ENCODE data around the gene PHACTR1. TPM values are rescaled to one million over a fixed set of nuclear protein-coding genes. Genes with fewer than 3 reads are reported as not detected.

Gene PHACTR1
- total RNA-seq, 2 experiments from 2014 or later: 0.47 to 0.61 TPM

DNA sequence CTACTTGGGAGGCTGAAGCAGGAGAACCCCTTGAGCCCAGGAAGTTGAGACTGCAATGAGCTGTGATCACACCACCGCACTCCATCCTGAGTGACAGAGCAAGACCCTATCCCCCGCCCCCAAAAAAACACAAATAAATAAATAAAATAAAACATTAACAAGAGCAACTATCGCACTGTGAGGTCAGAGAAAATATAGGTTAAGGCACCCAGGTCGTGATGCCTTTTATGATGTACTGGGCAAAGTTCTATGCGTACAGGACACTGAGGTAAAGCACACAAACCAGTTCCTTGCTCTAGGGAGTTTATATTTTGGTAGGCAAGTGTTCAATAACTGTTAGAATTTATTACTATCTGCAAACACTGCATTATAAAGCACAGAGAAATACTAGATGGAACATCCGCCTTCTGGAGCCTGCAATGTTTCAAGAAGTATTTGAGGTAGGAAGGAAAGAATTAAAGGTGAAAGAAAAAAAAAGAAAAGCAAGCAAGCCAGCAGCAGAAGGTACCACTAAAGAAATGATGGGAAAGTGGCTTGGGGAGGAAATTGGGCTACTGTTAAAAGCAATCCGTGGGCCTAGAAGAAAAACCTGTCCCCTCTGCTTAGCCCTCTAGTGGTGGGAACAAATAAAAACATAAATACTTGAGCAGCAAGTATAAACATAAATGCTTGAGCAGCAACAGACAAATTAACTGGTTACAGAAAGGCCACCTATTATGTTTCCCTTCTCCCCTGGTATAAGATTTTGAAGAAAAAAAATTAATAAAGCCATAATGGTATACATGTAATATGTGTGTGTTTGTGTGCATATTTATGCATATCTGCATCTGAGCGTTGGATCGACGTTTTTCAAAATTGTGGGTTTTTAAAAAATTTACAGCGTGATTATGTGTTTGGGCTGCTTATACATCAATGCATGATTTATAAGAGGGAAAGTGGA, 128.0 kb downstream of the PHACTR1 start:
- Mint-ChIP-seq H3K36me3 (ENCODE audit: low read depth) (no peaks in the 10 kb centered on the region), H3K4me3 (no peak overlapping the region), H3K9me3 (ENCODE audit: insufficient read depth) (no peaks in the 10 kb centered on the region), H3K27me3 (ENCODE audit: low read depth) (peaks cover 3% of the 10 kb centered on the region), H3K27ac (no peak overlapping the region), H3K4me1 (ENCODE audit: low read depth) (no peaks in the 10 kb centered on the region)
- ATAC-seq: no peak
- ChIA-PET POLR2A (no interaction called here), CTCF (interaction anchor here (0.7 kb wide), 1 partner anchor 26 kb away, joined by 3 read pairs; no protein-coding TSS in a partner anchor)
- no peak for DNase-seq

DNA sequence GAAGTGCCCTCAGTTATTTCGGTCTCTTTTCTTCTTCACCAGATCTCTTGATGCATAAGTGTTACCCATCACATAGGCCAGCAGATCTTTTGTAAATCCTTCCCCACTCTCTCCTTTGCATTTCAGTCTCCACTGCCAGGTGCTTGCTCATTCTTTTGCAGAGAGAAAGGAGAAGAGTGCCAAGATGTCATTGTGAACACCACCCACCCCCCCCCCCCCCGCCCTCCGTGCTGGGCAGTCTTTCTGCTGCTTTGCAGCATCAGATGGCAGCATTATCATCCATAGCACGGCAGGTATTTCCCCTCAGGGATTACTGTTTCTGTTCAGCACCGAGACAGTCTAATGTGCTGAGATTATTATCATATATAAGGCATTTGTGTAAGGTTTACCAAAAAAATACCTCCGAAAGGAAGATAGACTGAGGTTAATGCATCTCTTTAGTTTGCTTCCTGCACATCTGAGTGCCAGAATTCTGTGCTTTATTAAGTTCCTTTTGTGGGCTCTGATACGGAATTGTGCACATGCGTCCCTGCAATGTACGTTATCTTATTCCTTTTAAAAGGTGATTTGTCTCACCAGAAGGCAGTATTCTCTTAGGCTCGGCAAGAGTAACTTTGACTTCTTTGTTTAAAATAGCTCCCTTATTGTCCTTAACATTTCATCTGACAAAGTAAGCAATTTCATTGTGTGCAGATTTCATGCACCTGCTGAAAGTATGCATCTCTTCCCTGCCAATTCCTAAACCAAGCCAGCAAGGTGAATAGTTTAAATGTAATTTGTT, 128.8 kb downstream of the PHACTR1 start:
- DNase-seq (no peak), ATAC-seq (no peak)
- Mint-ChIP-seq H3K27me3 (ENCODE audit: low read depth) (peaks cover 3% of the 10 kb centered on the region), H3K36me3 (ENCODE audit: low read depth) (no peaks in the 10 kb centered on the region), H3K9me3 (ENCODE audit: insufficient read depth) (no peaks in the 10 kb centered on the region), H3K27ac (no peak overlapping the region), H3K4me1 (ENCODE audit: low read depth) (no peaks in the 10 kb centered on the region), H3K4me3 (no peak overlapping the region)
- ChIA-PET POLR2A (no interaction called here), CTCF (interaction anchor here (1.3 kb wide), 1 partner anchor 66 kb away, joined by 3 read pairs; no protein-coding TSS in a partner anchor)

DNA sequence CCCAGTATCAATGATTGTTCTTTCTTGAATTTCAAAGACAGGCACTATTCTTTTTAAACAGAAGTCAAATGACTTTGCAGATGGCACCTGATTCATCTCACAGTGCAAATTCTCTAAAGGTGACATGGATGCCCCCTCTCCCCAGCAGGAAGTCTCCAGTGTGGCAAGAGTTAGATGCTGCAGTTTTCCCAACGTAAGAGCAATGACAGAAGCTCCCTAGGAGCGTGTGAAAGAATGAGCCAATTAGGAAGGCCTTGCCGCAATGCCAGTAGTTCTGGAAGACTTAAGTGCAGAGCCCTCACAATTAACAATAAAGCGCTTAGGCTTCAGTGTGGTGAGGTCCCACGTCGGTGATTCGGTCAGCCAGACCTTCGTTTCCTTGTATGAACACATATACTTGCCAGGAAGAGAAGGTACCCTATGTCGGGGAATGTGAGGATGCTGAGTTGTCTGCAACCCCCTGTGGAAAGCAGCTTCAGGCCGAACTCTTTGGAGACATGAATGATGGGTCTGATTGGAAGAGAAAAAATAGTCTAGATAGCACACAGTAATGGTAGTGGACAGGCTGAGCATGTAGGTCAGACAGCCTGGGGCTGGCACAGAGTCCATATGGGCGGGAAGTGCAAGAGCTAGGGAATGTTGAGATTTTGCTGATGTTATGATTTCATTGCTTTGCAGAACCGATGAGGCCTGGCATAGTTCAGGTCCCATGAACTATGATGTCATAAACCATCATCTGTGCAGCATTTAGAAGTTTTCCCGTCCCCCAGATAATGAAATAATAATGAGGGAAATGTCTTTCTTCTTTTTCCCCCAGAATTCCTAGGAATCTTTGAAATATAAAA, 132.6 kb downstream of the PHACTR1 start:
- H3K4me1 Mint-ChIP-seq (ENCODE audit: low read depth): no peaks in the 10 kb centered on the region
- POLR2A ChIA-PET: no interaction called here
- no peak for DNase-seq
- H3K27me3 Mint-ChIP-seq (ENCODE audit: low read depth): no peaks in the 10 kb centered on the region
- CTCF ChIA-PET: no interaction called here
- no peaks in the 10 kb centered on the region for H3K9me3 Mint-ChIP-seq (ENCODE audit: insufficient read depth)
- ATAC-seq: no peak
- H3K36me3 Mint-ChIP-seq (ENCODE audit: low read depth): no peaks in the 10 kb centered on the region
- no peak overlapping the region for H3K4me3 Mint-ChIP-seq
- no peak overlapping the region for H3K27ac Mint-ChIP-seq

DNA sequence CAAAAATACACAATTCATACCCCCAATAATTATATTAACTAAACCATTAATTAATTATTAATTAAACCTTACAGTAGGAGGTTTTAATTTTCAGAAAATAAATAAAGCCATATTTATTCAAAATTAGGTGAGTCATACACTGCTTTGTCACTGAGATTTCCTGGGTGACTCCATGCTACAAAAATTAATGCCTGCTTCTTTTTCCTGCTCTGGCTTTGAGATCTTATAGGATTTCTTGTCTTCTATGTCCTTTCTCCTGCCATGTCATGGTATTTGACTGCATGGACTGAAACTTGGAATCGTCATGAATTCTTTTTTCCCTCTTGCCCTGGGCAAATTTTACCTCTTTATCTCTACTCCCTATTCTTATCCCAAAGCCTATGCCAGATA, 133.2 kb downstream of the PHACTR1 start:
- H3K9me3 Mint-ChIP-seq (ENCODE audit: insufficient read depth): no peaks in the 10 kb centered on the region
- no peaks in the 10 kb centered on the region for H3K4me1 Mint-ChIP-seq (ENCODE audit: low read depth)
- no peak overlapping the region for H3K4me3 Mint-ChIP-seq
- H3K27me3 Mint-ChIP-seq (ENCODE audit: low read depth): no peaks in the 10 kb centered on the region
- no peaks in the 10 kb centered on the region for H3K36me3 Mint-ChIP-seq (ENCODE audit: low read depth)
- H3K27ac Mint-ChIP-seq: no peak overlapping the region
- ChIA-PET POLR2A (no interaction called here), CTCF (no interaction called here)
- DNase-seq (no peak), ATAC-seq (no peak)

DNA sequence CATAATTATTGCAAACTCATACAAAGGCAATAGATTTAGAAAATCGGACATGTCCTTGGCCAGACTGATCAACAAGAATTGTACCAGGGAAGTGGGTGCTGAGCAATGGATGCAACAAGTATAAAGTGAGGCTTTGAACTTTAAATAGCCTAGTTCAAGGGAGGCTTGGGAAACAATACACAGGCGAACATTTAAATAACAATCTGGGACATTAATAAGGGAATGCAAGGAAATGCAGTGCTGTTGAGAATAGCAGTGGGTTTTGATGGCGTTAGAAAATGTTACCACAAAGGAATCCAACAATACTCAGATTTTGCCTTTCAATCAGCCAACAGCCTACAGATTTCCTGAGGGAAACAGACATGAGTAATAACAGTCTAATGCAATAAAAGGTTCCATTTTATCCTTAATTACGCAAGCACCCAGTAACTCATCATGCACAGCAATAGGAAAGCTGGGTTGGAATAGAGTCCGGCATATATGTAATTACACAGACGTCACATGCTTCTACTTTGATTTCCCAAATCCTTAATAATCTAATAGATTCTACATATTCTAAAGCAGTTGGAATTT, 134.6 kb downstream of the PHACTR1 start:
- no peak overlapping the region for H3K27ac Mint-ChIP-seq

DNA sequence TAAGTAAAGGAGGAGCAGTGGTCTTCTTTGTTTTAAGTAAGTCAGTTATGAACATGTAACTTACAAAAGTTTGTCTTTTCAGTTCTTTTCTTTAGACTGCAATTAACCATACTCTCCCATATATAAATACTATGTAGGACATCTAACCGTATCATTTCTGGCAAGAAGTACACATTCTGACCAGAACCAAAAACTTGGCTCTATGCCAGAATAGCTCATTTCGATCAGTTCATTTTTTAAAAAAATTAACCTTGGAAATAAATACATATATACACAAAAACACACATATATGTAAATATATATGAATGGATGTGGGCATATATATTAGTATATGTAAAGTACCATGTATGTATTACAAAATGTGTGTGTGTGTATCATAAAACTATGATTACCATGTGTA, 145.0 kb downstream of the PHACTR1 start:
- Mint-ChIP-seq H3K27ac (no peak overlapping the region), H3K27me3 (ENCODE audit: low read depth) (no peaks in the 10 kb centered on the region), H3K36me3 (ENCODE audit: low read depth) (no peaks in the 10 kb centered on the region), H3K4me3 (no peak overlapping the region), H3K4me1 (ENCODE audit: low read depth) (no peaks in the 10 kb centered on the region), H3K9me3 (ENCODE audit: insufficient read depth) (no peaks in the 10 kb centered on the region)
- no peak for DNase-seq
- ChIA-PET CTCF (no interaction called here), POLR2A (no interaction called here)
- ATAC-seq: no peak

More for the DNA sequence above, 134.6 kb downstream of the PHACTR1 start:
- no peaks in the 10 kb centered on the region for H3K27me3 Mint-ChIP-seq (ENCODE audit: low read depth)
- H3K36me3 Mint-ChIP-seq (ENCODE audit: low read depth): no peaks in the 10 kb centered on the region
- POLR2A ChIA-PET: no interaction called here
- DNase-seq (no peak), ATAC-seq (no peak)
- H3K9me3 Mint-ChIP-seq (ENCODE audit: insufficient read depth): no peaks in the 10 kb centered on the region
- no peak overlapping the region for H3K4me3 Mint-ChIP-seq
- CTCF ChIA-PET: no interaction called here
- H3K4me1 Mint-ChIP-seq (ENCODE audit: low read depth): no peaks in the 10 kb centered on the region

DNA sequence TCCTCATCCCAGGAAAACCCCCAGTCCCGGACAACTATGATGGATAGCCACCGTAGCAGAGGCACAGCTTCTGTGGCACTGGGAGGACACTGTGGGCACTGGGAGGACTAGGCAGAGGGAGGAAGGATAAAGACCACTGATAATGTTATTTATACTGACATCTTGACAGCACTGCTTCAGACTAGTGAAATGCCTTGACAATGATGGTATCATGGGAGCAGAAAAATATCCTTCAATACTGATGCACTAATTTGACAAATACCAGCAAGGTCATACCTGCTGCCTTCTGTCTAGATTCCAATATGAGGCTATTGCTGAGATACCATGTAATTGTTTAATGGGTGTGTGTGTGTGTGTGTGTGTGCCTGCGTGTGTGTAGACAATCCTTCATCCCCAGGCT, 148.6 kb downstream of the PHACTR1 start:
- ATAC-seq (no peak), DNase-seq (no peak)
- ChIA-PET POLR2A (no interaction called here), CTCF (interaction anchor here (1.0 kb wide), 1 partner anchor 21 kb away, joined by 3 read pairs; no protein-coding TSS in a partner anchor)
- Mint-ChIP-seq H3K4me1 (ENCODE audit: low read depth) (no peaks in the 10 kb centered on the region), H3K4me3 (no peak overlapping the region), H3K9me3 (ENCODE audit: insufficient read depth) (no peaks in the 10 kb centered on the region), H3K27ac (no peak overlapping the region), H3K27me3 (ENCODE audit: low read depth) (no peaks in the 10 kb centered on the region), H3K36me3 (ENCODE audit: low read depth) (no peaks in the 10 kb centered on the region)

DNA sequence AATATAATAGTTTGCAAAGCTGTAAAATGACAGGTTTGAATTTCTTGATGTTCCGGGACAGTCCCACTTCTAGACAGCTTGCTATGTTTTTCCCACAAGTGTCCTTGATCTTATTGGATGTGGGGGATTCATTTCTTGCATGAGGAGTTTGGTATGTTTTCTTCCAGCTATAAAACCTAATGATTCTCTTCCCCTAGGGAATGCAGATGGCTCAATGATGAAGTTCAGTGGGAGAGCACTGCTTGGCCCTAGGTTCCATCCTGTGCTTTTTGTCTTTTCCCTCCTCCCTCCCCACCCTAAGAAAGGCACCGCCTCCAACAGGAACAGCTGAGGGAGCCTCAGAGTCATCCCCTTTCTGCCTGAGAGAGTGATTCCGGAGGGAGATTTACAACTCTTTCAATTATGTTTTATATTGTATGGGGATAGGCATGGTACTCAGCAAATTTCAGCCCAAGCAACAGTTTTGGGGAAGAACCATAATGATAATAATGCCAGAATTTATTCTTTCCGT, 149.2 kb downstream of the PHACTR1 start:
- ATAC-seq (no peak), DNase-seq (no peak)
- no peaks in the 10 kb centered on the region for H3K36me3 Mint-ChIP-seq (ENCODE audit: low read depth)
- CTCF ChIA-PET: interaction anchor here (1.0 kb wide), 1 partner anchor 22 kb away, joined by 3 read pairs; no protein-coding TSS in a partner anchor
- no peaks in the 10 kb centered on the region for H3K4me1 Mint-ChIP-seq (ENCODE audit: low read depth)
- H3K27me3 Mint-ChIP-seq (ENCODE audit: low read depth): no peaks in the 10 kb centered on the region
- no peak overlapping the region for H3K4me3 Mint-ChIP-seq
- H3K9me3 Mint-ChIP-seq (ENCODE audit: insufficient read depth): no peaks in the 10 kb centered on the region
- POLR2A ChIA-PET: interaction anchor here (0.9 kb wide), 1 partner anchor 10 kb away, joined by 3 read pairs; no protein-coding TSS in a partner anchor
- no peak overlapping the region for H3K27ac Mint-ChIP-seq

DNA sequence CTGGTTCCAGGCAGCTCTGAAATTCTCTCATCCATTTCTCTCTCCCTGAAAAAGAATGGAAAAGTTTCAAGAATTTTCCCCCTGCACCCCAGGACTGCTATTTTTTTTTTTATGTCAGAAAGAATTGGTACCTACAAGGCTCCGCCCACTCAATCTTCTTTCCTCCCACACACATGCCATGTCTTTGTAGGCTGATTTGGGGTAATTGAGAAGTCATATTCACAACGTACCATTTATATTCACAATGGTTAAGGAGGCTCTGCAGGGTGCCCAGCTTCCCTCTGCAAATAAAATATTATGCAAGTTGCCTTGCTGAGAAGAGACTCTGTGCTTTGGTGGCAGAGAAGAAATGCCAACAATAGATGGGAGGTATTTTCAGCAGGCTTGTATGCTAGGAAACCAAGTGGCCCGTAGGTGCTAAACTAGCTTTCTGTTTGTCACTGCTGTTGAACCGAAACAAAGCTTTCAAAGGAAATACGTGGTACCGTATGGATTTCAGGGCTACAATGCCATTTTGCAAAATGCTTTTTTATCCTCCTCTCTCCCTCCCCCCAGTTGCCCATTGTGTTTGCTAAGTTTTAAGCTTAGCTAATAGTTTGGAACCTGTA, 150.0 kb downstream of the PHACTR1 start:
- POLR2A ChIA-PET: interaction anchor here (0.9 kb wide), 1 partner anchor 9 kb away, joined by 3 read pairs; no protein-coding TSS in a partner anchor
- DNase-seq (no peak), ATAC-seq (no peak)
- Mint-ChIP-seq H3K9me3 (ENCODE audit: insufficient read depth) (no peaks in the 10 kb centered on the region), H3K4me3 (no peak overlapping the region), H3K27ac (no peak overlapping the region), H3K4me1 (ENCODE audit: low read depth) (no peaks in the 10 kb centered on the region), H3K36me3 (ENCODE audit: low read depth) (no peaks in the 10 kb centered on the region), H3K27me3 (ENCODE audit: low read depth) (peaks cover 4% of the 10 kb centered on the region)
- CTCF ChIA-PET: interaction anchor here (0.6 kb wide), 1 partner anchor 244 kb away, joined by 3 read pairs; no protein-coding TSS in a partner anchor

DNA sequence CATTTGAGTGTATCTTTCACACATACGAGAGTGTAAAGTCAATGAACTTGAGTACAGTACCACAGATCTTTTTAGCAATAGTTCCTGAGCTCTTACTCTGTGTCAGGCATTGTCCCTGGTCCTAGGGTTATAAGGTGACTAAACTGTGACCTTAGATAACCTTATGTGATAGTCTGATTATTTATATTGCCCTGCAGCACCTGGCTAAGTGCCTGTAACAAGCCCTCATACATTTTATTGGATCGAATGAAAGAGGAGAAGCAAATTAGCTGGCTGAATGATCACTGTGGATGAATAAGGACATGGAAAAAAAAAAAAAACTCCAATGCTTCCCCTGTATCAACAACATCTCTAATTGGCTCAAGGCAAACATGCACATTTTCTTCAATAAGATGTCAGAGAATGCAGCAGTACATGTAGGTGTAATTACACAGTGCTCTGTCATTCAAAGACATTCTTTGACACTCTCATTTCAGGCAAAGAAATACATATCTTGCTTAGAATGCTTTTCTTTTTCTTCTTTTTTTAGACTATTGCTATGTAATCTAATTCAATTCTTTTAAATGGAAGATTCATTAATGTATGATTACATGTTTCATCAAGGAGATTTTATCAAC, 153.4 kb downstream of the PHACTR1 start:
- no peaks in the 10 kb centered on the region for H3K36me3 Mint-ChIP-seq (ENCODE audit: low read depth)
- CTCF ChIA-PET: interaction anchor here (0.5 kb wide), 1 partner anchor 46 kb away, joined by 3 read pairs; no protein-coding TSS in a partner anchor
- H3K27me3 Mint-ChIP-seq (ENCODE audit: low read depth): peaks cover 5% of the 10 kb centered on the region
- no peak overlapping the region for H3K27ac Mint-ChIP-seq
- no peaks in the 10 kb centered on the region for H3K9me3 Mint-ChIP-seq (ENCODE audit: insufficient read depth)
- no peaks in the 10 kb centered on the region for H3K4me1 Mint-ChIP-seq (ENCODE audit: low read depth)
- DNase-seq (no peak), ATAC-seq (no peak)
- no peak overlapping the region for H3K4me3 Mint-ChIP-seq
- POLR2A ChIA-PET: no interaction called here

All from activated CD8-positive, alpha-beta T cell treated with anti-CD3 and anti-CD28 coated beads, Interleukin-2, amount 10 ng/mL, durations not matched to agents 7 days and 5 days (primary cell).